IMR-90 (cell line): Measurements from ENCODE around the gene EP300. TPM values are rescaled to one million over a fixed set of nuclear protein-coding genes. Genes with fewer than 3 reads are reported as not detected.

Source experiments
- ATAC-seq: fragments of 200-7000 bp; cut with Tn5 transposase; 2 replicates; pipeline ENCODE4 v1.9.1; 2020; ENCODE audit warnings: low read depth, mild to moderate bottlenecking, moderate library complexity
- BruUV-seq: library from RNA; stranded (reverse); fragments of 400-500 nt; replicated peaks from 2 replicates; lab custom pipeline; 2021; lab: Mats Ljungman, UMichigan
- CTCF ChIA-PET: fragments of 300-600 bp; formaldehyde crosslinking; extraction: SDS; loops from one replicate; lab custom pipeline; 2021; ENCODE audit warnings: antibody characterized with exemption; lab: Yijun Ruan, JAX
- POLR2A ChIA-PET: fragments of 300-600 bp; sonication (Branson Sonifier 250); formaldehyde crosslinking; loops from one replicate; lab custom pipeline; 2022; ENCODE audit warnings: antibody characterized with exemption; ENCODE audit not compliant: unreplicated experiment; lab: Charles Lee
- DNase-seq: peaks from one replicate; pipeline ENCODE4 v3.0.0; 2013
- H2AFZ ChIP-seq: replicated peaks from 2 replicates; pipeline ENCODE3; 2013; ENCODE audit warnings: low read length, mild to moderate bottlenecking; ENCODE audit not compliant: poor library complexity
- H2AK5ac ChIP-seq: 2 replicates; pipeline ENCODE4 v1.6.1; 2013; ENCODE audit warnings: low read depth, low read length, inconsistent platforms
- H2AK9ac ChIP-seq: replicated peaks from 2 replicates; pipeline ENCODE3; 2013; ENCODE audit warnings: mild to moderate bottlenecking, low read depth, low read length, moderate library complexity; ENCODE audit not compliant: poor library complexity
- H2BK120ac ChIP-seq: 2 replicates; pipeline ENCODE4 v1.6.1; 2013; ENCODE audit warnings: low read depth, low read length, inconsistent platforms
- H2BK15ac ChIP-seq: 3 replicates; pipeline ENCODE4 v1.6.1; 2013; ENCODE audit warnings: low read depth, low read length, inconsistent platforms
- H2BK20ac ChIP-seq: 2 replicates; pipeline ENCODE4 v1.6.1; 2013; ENCODE audit warnings: low read depth, mild to moderate bottlenecking, inconsistent platforms, low read length, moderate library complexity
- H2BK5ac ChIP-seq: 2 replicates; pipeline ENCODE4 v1.6.1; 2013; ENCODE audit warnings: mild to moderate bottlenecking, low read depth, low read length, inconsistent platforms; ENCODE audit not compliant: poor library complexity, severe bottlenecking
- H3K14ac ChIP-seq: replicated peaks from 2 replicates; pipeline ENCODE4 v1.6.1; 2013; ENCODE audit warnings: low read depth, low read length, inconsistent platforms
- H3K18ac ChIP-seq: 2 replicates; pipeline ENCODE4 v1.6.1; 2013; ENCODE audit warnings: low read depth, low read length, control low read depth
- H3K23ac ChIP-seq: 2 replicates; pipeline ENCODE4 v1.6.1; 2013; ENCODE audit warnings: low read depth, low read length, inconsistent platforms
- H3K27ac ChIP-seq: 2 replicates; pipeline ENCODE4 v1.5.1; 2013; ENCODE audit warnings: mild to moderate bottlenecking, control low read depth, low read length; ENCODE audit not compliant: insufficient read depth
- H3K27me3 ChIP-seq: 2 replicates; pipeline ENCODE4 v1.6.1; 2013; ENCODE audit warnings: low read length; ENCODE audit not compliant: control insufficient read depth, insufficient read depth
- H3K36me3 ChIP-seq: 2 replicates; pipeline ENCODE4 v1.6.1; 2013; ENCODE audit warnings: low read length, mixed read lengths; ENCODE audit not compliant: control insufficient read depth, insufficient read depth
- H3K4ac ChIP-seq: 2 replicates; pipeline ENCODE4 v1.6.1; 2013; ENCODE audit warnings: low read depth, low read length, inconsistent platforms
- H3K4me1 ChIP-seq: 2 replicates; pipeline ENCODE4 v1.6.1; 2013; ENCODE audit warnings: low read length, mixed read lengths; ENCODE audit not compliant: control insufficient read depth, insufficient read depth
- H3K4me2 ChIP-seq: 2 replicates; pipeline ENCODE4 v1.6.1; 2013; ENCODE audit warnings: low read depth, mild to moderate bottlenecking, control low read depth, low read length, moderate library complexity
- H3K4me3 ChIP-seq: 2 replicates; pipeline ENCODE4 v1.5.1; 2013; ENCODE audit warnings: low read depth, mild to moderate bottlenecking, control low read depth, low read length, moderate library complexity; ENCODE audit not compliant: insufficient read depth
- H3K56ac ChIP-seq: 2 replicates; pipeline ENCODE4 v1.6.1; 2013; ENCODE audit warnings: low read length, inconsistent platforms; ENCODE audit not compliant: insufficient read depth; ENCODE audit errors: extremely low read depth
- H3K79me1 ChIP-seq, 2 experiments: 2 replicates each; pipeline ENCODE4 v1.6.1; 2013; ENCODE audit warnings: low read length in 2 of 2, inconsistent platforms in 1 of 2, low read depth in 1 of 2
- H3K9ac ChIP-seq: 2 replicates; pipeline ENCODE4 v1.6.1; 2013; ENCODE audit warnings: low read depth, low read length, control low read depth
- H3K9me1 ChIP-seq: 2 replicates; pipeline ENCODE4 v1.6.1; 2013; ENCODE audit warnings: low read length, inconsistent platforms; ENCODE audit not compliant: insufficient read depth
- H3K9me3 ChIP-seq: 2 replicates; pipeline ENCODE4 v1.6.1; 2013; ENCODE audit warnings: low read length; ENCODE audit not compliant: control insufficient read depth, insufficient read depth
- H4K20me1 ChIP-seq: 2 replicates; pipeline ENCODE4 v1.6.1; 2013; ENCODE audit warnings: low read length, inconsistent platforms; ENCODE audit not compliant: insufficient read depth
- H4K5ac ChIP-seq: 2 replicates; pipeline ENCODE4 v1.6.1; 2013; ENCODE audit warnings: mild to moderate bottlenecking, low read depth, low read length, control low read depth
- H4K8ac ChIP-seq, 2 experiments: 2 replicates each; pipeline ENCODE4 v1.6.1; 2013; ENCODE audit warnings: low read depth in 2 of 2, low read length in 2 of 2, control low read depth in 1 of 2, inconsistent platforms in 1 of 2
- H4K91ac ChIP-seq: 2 replicates; pipeline ENCODE4 v1.6.1; 2013; ENCODE audit warnings: low read depth, low read length, inconsistent platforms; ENCODE audit not compliant: insufficient read depth
- CHD1 ChIP-seq: IDR thresholded peaks from 2 replicates; pipeline ENCODE4 v1.6.1; 2012; ENCODE audit warnings: low read depth, low read length, improper control_type of control experiment
- MAFK ChIP-seq: IDR thresholded peaks from 2 replicates; pipeline ENCODE4 v1.6.1; 2012; ENCODE audit warnings: low read depth, low read length, improper control_type of control experiment
- MXI1 ChIP-seq: IDR thresholded peaks from 2 replicates; pipeline ENCODE4 v1.6.1; 2012; ENCODE audit warnings: low read depth, mild to moderate bottlenecking, low read length, moderate library complexity, borderline replicate concordance
- POLR2A ChIP-seq: IDR thresholded peaks from 2 replicates; pipeline ENCODE4 v1.6.1; 2012; ENCODE audit warnings: mild to moderate bottlenecking, low read depth, low read length
- WGBS, 2 experiments: methylation state at CpG; one replicate each; pipeline versions ENCODE4 v1.1.5 to v1.1.7; 2013; ENCODE audit warnings: missing lambda C conversion rate in 2 of 2; ENCODE audit not compliant: insufficient read length in 1 of 2; ENCODE audit errors: extremely low coverage in 2 of 2; 5-methylcytosine and 5-hydroxymethylcytosine counted together
- dilution Hi-C: fragments of 300-500 bp; cut with HindIII; formaldehyde crosslinking; loops from one replicate; pipeline ENCODE4 v1.14.3; 2018; ENCODE audit warnings: low sequenced_read_pairs; ENCODE audit not compliant: unreplicated experiment
- in situ Hi-C: fragments of 300-500 bp; cut with MboI; formaldehyde crosslinking; loops from 3 replicates; pipeline ENCODE4 v1.14.3; 2019; ENCODE audit warnings: low sequenced_read_pairs, inconsistent platforms, mixed read lengths
- intact Hi-C: fragments of 100-400 bp; cut with micrococcal nuclease; formaldehyde crosslinking; loops from 2 replicates; pipeline ENCODE4 v1.10.0; 2022
- polyA plus RNA-seq, 3 experiments: library from polyadenylated mRNA; depleted of rRNA; stranded (reverse); fragments of >200 nt; gene quantifications; 2 replicates each; pipeline ENCODE4 v1.2.3, GENCODE V29; 2012; ENCODE audit warnings: low replicate concordance in 1 of 3
- total RNA-seq: library from RNA; depleted of rRNA; stranded (reverse); fragments of >200 nt; gene quantifications from 2 replicates; pipeline ENCODE4 v1.2.3, GENCODE V29; 2012

The EP300 gene
- total and polyA plus RNA-seq, 2 of the 4 experiments (the other 2 are of a cell fraction), result 23.3 to 27.4 TPM

- Histone ChIP-seq H3K27ac (no peak overlapping the region), H2BK5ac (no peak overlapping the region), H3K14ac (no peak overlapping the region), H2AK9ac (no peak overlapping the region), H2BK20ac (no peak overlapping the region), H3K56ac (no peak overlapping the region), H4K8ac (no peak overlapping the region), H3K9me3 (no peaks in the 10 kb centered on the region), H2AFZ (no peak overlapping the region), H3K4me2 (no peak overlapping the region), H3K4me3 (no peak overlapping the region), H3K9ac (no peak overlapping the region), H2BK120ac (no peak overlapping the region), H3K18ac (no peak overlapping the region), H3K79me1 (peaks cover 5 to 10% of the 10 kb centered on the region in 2 experiments; a peak in 3 of 4 replicates), H4K91ac (no peak overlapping the region), H3K4ac (no peak overlapping the region), H2AK5ac (no peak overlapping the region), H3K4me1 (no peaks in the 10 kb centered on the region; the same call in 1 of the 2 replicates), H4K5ac (no peak overlapping the region), H3K9me1 (no peaks in the 10 kb centered on the region), H4K20me1 (no peaks in the 10 kb centered on the region), H2BK15ac (no peak overlapping the region), H3K23ac (no peak overlapping the region), H3K36me3 (no peaks in the 10 kb centered on the region), H3K27me3 (peaks cover 3% of the 10 kb centered on the region; the same call in 1 of the 2 replicates)
- whole genome bisulfite sequencing, 2 experiments, result 57% methylated on average over 4 of the region's 10 CpGs; no CpG with 5 or more reads in 1 of the 2 experiments
- BruUV-seq, result no TSS peak
- DNase-seq (no peak), ATAC-seq (no peak)
- TF ChIP-seq CHD1, result no peak
- TF ChIP-seq POLR2A, result no peak
- no peak for TF ChIP-seq MXI1
- TF ChIP-seq MAFK, result no peak
- POLR2A ChIA-PET, result no interaction called here
- in situ Hi-C loops, result no loop called here
- CTCF ChIA-PET, result no interaction called here
- intact Hi-C loops, result no loop called here
- dilution Hi-C loops, result no loop called here
Observed at GRCh38 chr22:41201141-41201540, 108.7 kb downstream of the EP300 start.
